Activated T-cell treated with anti-CD3 and anti-CD28 coated beads for 48 hours (primary cell): ENCODE data around the gene TP53I13.
A peak's percentile ranks its signal among the peaks of the same experiment; 100 is the strongest.
"Not testable (repeated sequence)": the region's sequence is repeated elsewhere in the genome, so short reads cannot be mapped to it uniquely, and the experiment has no call there.

Experiments used
- DNase-seq: peaks from one replicate; pipeline ENCODE4 v3.0.0-alpha.2; 2020; ENCODE audit warnings: low read depth

TP53I13 gene

DNA sequence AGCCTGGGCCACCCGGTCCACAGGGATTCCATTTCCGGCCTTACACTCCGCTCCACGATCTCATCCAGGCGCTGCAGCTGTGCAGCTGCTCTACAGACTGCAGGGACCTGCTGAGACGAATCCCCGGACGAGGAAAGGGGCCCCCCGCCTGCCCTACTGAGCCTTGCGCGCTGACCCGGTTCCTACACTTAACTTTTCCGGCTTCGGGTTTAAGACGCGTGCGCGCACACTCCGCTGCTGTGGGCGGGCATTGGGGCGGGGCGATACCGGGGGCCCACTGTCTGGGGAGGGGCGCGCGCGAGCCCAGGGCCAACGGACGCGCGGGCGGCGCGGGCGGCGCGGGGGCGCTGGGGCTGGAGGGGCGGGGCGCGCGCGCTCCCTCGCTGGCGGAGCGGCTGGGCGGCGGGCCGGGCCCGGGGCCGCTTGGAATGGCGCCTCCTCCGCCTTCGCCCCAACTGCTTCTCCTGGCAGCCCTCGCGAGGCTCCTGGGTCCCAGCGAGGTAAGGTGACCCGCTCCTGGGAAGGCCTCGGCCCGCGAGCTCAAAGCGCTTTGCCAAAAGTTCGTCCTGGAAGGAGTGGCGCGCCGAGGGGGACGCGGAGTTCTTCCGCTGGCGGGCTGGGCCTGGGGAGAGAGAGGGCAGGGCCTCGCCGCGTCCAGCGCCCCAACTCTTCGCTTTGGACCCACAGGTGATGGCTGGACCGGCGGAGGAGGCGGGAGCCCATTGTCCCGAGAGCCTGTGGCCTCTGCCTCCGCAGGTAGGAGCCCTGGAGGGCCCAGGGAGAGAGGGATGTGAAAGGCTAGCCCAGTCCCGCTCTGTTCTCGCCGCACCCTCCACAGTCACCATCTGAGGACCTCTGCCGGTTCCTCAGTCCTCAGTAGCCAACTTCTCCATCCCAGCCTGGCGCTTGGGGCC is at the start of gene TP53I13:
TSS of gene TP53I13 (plus strand) at position 371 of the 914 bp plus-strand sequence. CDS start at position 429, 58 bp downstream.
- peak; percentile 87 for DNase-seq

DNA sequence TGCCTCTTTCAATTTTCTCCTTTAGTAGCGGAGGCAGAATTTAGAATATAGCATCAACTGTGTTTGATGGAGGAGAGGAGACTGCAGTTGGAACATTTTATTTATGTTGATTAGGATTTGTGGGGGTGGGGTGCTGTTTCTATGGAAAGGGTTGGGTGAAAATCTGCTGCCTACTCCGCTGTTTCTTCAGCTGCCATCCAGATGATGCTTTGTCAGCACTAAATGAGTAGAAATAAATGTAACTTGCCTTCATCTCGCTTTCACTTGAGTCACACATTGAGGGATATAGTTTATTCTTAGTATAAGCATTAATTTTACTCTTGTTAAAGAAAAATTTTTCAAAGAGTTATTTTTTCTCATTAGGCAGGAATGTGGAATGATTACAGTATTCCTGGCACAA is 43.8 kb upstream of the TP53I13 start:
- DNase-seq = no peak

- no peak for DNase-seq
These were observed 42.2 kb upstream of the TP53I13 start for GRCh38 chr17:29526322-29526721.

DNA sequence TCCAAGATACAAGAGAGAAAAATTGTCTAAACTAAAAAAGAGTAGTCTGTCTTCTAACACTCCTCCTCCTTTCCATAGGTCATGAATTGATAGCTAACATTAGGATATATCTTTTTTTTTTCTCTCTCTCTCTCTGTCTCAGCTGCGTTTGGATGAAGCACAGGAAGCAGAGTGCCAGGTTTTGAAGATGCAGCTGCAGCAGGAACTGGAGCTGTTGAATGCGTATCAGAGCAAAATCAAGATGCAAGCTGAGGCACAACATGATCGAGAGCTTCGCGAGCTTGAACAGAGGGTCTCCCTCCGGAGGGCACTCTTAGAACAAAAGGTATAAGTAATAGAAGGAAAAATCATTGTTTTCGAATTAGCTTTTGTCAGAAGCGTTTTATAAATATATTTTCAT is 34.5 kb upstream of the TP53I13 start:
- DNase-seq = no peak

- no peak for DNase-seq
These were observed 24.4 kb upstream of the TP53I13 start for GRCh38 chr17:29544066-29544465.

GRCh38 chr17:29546085-29546484 is 22.4 kb upstream of the TP53I13 start:
- DNase-seq = no peak

DNA sequence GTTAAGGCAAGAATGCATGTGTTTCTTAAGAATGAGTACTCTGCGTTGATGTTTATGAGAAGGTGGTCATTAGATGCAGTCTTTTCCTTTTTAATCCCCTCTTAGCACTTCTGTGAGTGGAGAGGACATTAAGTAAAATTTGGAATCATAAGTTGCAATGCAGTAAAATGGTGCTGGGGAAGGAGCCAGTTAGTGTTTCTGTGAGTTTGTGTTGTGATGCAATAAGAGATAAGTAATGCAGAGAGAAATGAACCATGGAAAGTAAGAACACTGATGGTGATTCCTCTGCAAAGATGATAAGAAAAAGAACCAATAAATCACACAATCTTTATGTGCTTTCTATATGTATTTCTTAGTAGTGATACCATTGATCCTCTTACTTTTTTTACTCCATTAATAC is 21.7 kb upstream of the TP53I13 start:
- DNase-seq = no peak

GRCh38 chr17:29549177-29549923 is 19.2 kb upstream of the TP53I13 start:
- DNase-seq = no peak

DNA sequence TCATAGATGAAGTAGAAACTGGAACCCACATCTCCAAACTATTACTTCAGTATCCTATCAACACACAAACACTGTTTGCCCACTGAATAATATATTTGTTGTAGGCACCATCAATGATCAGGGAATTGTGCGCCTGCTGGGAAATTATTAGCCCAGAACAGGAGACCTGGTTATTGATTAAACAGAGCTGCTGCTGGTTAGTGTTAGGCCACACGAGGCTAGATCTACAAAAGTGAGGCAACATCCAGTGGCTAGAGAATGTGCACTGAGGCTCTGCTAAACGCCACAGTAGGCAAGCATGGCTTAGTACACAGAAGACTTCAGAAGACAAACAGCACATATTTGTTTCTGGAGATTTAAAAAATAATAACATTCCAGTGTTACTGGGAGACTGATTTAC is 12.7 kb upstream of the TP53I13 start:
- no peak for DNase-seq

GRCh38 chr17:29557085-29557738 is 11.3 kb upstream of the TP53I13 start:
- no peak for DNase-seq

GRCh38 chr17:29557739-29558116 is 10.8 kb upstream of the TP53I13 start:
- no peak for DNase-seq

GRCh38 chr17:29558139-29558538 is 10.4 kb upstream of the TP53I13 start:
- DNase-seq = not testable (repeated sequence)

DNA sequence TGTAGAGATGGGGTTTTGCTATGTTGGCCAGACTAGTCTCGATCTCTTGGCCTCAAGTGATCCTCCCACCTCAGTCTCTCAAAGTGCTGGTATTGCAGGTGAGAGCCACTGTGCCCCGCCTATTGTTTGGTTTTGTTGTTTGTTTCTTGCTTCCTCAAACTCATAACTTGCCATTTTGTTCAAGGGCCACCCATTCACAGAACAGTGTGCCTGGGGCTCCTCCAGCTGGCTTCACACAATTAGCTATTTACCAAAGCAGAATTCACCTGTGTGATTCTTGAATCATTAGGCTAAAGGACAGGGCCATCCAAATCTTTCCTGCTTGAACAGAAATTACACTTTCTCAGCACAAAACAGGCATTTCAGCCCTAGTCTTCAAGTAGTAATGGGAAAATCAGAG is 8.9 kb upstream of the TP53I13 start:
- no peak for DNase-seq

- no peak for DNase-seq
These were observed 8.2 kb upstream of the TP53I13 start for GRCh38 chr17:29560316-29560715.

DNA sequence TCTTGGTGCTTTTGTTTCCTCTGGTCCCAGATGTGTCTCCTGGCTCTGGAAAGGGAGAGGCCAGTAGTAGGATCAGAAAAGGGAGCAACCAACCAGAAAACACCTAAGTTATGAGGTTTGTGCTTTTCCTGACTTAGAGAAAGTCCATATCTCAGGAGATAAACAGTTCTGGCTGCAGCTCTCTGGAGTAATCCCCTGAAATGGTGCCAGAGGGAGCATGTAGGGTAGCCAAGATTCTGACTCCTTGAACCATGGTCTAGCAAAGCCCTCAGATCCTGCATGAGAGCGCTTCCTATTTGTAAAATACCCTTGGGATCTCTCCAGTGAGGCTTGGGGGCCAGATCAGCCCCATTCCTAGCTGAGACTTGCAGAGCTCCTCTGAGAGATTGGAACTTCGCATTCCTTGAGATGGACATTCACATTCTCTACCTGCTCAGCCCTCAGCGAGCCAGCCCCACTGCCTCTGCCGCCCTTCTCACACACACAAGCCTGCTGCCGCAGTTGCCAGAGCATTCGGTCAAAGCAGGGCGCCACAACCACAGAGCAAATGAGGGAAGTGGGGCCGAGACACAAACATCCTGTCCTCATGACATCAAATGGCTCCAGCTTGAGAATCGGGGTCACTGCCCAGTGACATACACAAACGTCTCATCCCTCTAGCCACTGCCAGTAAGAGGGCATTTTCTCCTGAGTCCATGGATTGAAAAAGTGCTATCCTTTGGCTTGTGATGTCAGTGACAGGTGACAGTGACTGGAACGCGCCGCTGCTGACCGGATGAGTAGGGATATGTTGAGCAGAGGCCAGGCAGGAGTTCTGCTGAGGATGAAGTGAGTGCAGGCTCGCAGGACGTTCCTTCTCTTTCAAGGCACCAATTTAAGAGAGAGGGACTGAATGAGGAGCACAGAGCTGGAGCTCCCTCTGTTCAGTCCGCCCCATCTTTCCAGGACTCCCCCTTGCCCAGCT is 6.7 kb upstream of the TP53I13 start:
- DNase-seq = no peak

GRCh38 chr17:29562615-29563014 is 5.9 kb upstream of the TP53I13 start:
- no peak for DNase-seq

GRCh38 chr17:29563816-29564215 is 4.7 kb upstream of the TP53I13 start:
- DNase-seq = no peak

- peak; percentile 59 for DNase-seq
These were observed 2.6 kb upstream of the TP53I13 start for GRCh38 chr17:29565643-29566472.

- DNase-seq = peak; percentile 71
These were observed 1.8 kb upstream of the TP53I13 start, which contains the start of gene ABHD15 for GRCh38 chr17:29566473-29567303. Gene ABHD15 (minus strand): TSS chr17:29567037. CDS start chr17:29566966, 71 bp downstream.

GRCh38 chr17:29567304-29567553 is 1.3 kb upstream of the TP53I13 start:
- DNase-seq = no peak
